HG02885 (cell line): Measurements from ENCODE around the gene PPA1.
A peak's percentile ranks its signal among the peaks of the same experiment; 100 is the strongest.
"Not testable (repeated sequence)": the region's sequence is repeated elsewhere in the genome, so short reads cannot be mapped to it uniquely, and the experiment has no call there.

Experiments used
- ATAC-seq: cut with Tn5 transposase; IDR thresholded peaks from one replicate; pipeline ENCODE4 v1.9.1; 2021; ENCODE audit warnings: mild to moderate bottlenecking; ENCODE audit not compliant: unreplicated experiment, poor library complexity

The PPA1 gene

GRCh38 chr10:70233109-70233938 is at the start of gene PPA1:
TSS of gene PPA1 (minus strand) at chr10:70233429. CDS start at chr10:70233327, 102 bp downstream.
- peak; percentile 92 for ATAC-seq

- ATAC-seq, result no peak
Measured at GRCh38 chr10:70281609-70282008, 48.4 kb upstream of the PPA1 start.

GRCh38 chr10:70280099-70280498 is 46.9 kb upstream of the PPA1 start:
- ATAC-seq, result no peak

GRCh38 chr10:70277396-70278030 is 44.3 kb upstream of the PPA1 start:
- no peak for ATAC-seq

GRCh38 chr10:70274643-70275042 is 41.4 kb upstream of the PPA1 start:
- ATAC-seq, result no peak

- ATAC-seq, result peak; percentile 56
Measured at GRCh38 chr10:70272925-70273316, 39.7 kb upstream of the PPA1 start.

GRCh38 chr10:70271996-70272924 is 39.0 kb upstream of the PPA1 start:
- ATAC-seq, result no peak

GRCh38 chr10:70270952-70271351 is 37.7 kb upstream of the PPA1 start:
- no peak for ATAC-seq

GRCh38 chr10:70269741-70270140 is 36.5 kb upstream of the PPA1 start:
- no peak for ATAC-seq

- ATAC-seq, result no peak
Measured at GRCh38 chr10:70268376-70268775, 35.1 kb upstream of the PPA1 start.

GRCh38 chr10:70267161-70267933 is 34.1 kb upstream of the PPA1 start:
- no peak for ATAC-seq

GRCh38 chr10:70266701-70267100 is 33.5 kb upstream of the PPA1 start:
- ATAC-seq, result no peak

GRCh38 chr10:70266056-70266455 is 32.8 kb upstream of the PPA1 start:
- ATAC-seq, result no peak

GRCh38 chr10:70265032-70265689 is 31.9 kb upstream of the PPA1 start:
- no peak for ATAC-seq

- no peak for ATAC-seq
Measured at GRCh38 chr10:70260734-70261133, 27.5 kb upstream of the PPA1 start.

- ATAC-seq, result no peak
Measured at GRCh38 chr10:70260259-70260658, 27.0 kb upstream of the PPA1 start.

GRCh38 chr10:70258216-70258615 is 25.0 kb upstream of the PPA1 start:
- ATAC-seq, result no peak

- not testable (repeated sequence) for ATAC-seq
Measured at GRCh38 chr10:70257816-70258215, 24.6 kb upstream of the PPA1 start.

- no peak for ATAC-seq
Measured at GRCh38 chr10:70256463-70256862, 23.2 kb upstream of the PPA1 start.
